Nucleus accumbens (tissue), 56 donors: ENCODE results near the gene IYD.

Experiments
- DNase-seq, 56 donors: peaks; one replicate each; lab custom pipeline; 2025; lab: John Stamatoyannopoulos, UW

The IYD gene, protein sequence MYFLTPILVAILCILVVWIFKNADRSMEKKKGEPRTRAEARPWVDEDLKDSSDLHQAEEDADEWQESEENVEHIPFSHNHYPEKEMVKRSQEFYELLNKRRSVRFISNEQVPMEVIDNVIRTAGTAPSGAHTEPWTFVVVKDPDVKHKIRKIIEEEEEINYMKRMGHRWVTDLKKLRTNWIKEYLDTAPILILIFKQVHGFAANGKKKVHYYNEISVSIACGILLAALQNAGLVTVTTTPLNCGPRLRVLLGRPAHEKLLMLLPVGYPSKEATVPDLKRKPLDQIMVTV

DNA sequence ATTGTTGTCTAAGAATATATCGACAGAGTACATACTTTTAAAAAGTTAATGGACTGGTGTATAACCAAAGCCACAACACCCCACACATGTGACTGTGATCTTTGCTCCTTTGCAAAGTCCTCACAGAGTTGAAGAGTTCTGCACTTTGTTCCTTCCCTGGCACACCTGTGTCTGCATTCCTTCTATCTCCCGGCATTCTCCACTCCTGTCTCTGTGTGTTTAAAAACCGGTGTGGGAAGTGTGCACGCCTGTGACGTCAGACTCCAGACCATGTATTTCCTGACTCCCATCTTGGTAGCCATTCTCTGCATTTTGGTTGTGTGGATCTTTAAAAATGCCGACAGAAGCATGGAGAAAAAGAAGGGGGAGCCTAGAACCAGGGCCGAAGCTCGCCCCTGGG lies at the start of gene IYD:
TSS of gene IYD (plus strand) at position 251 of the 400 bp plus-strand sequence. CDS start at position 271, 20 bp downstream.
- DNase-seq = no peak

DNA sequence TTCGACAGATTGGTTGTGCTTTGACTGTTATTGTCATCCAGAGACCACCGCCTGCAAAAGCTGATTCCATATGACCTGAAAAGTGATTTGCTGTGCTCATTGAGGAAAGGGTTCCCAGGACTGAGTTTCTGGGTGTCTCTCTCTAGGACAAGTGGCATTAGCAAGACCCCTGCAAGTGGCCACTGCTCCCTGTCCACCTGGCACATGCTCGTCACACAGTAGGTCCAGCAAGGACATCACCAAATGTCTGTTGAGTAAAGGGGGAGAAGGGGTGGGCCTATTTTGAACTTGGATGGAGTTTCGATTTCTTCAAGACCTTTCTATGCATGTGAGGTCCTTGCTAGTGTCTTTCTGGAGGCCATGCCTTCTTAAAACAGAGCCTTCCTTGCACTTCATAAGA lies 48.9 kb upstream of the IYD start:
- no peak for DNase-seq

DNA sequence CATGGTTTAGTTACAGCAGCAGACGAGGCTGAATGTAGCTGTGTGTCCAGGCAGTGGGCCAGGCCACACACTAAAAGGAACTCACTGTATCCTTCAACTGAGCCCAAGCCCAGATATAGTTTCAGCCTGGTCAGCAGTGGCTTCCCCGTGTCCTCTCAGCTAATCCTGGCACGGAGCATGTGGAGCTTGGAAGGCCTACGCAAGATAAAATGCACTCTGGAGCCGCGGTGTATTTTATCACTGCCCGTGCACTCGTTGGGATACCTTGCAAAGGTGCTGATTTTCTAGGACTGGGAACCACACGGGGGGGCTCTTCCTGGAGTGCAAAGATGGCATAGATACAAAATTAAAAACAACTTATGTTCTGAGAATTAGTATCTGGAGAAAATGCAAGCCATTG lies 48.4 kb upstream of the IYD start:
- DNase-seq = peak in 10 of 56 donors; percentile 5 to 39 (median 14)

DNA sequence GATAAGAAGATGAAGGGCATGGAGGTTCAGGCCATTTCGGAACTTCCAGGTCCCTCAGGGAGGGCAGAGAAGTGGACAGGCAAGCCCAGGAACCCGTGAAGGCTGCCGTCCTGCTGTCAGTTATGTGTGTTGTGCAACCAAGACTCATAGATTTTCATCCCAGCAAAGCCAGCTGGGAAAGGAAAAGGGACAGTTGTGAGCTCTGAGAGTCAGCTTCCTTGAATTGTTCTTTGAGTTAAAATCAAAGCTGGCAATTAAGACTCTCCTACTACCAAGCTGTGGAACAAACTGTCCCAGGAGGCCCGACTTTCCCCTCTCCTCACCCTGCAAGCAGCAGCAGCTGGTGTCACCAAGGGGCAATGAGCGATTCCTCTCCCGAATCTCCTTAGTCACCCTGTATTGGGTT lies 46.3 kb upstream of the IYD start:
- DNase-seq = no peak

DNA sequence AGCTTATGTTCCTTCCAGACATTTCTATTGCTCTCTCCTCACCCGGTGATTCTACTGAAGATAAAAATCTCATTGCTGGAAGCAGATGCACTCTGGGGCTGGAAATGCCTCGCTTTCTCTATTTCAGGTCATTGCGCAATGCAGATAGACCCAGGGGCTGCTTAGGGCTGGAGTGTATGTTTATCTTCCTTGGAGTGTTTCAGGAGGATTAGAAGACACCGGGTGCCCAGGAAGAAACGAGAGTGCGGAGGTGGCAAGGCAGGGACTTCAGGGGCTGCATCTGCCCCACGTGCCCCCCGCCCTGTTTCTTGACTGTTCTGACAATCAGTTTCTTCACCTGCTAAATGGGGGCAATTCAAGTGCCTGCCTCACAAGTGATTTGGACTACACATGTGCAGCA lies 45.6 kb upstream of the IYD start:
- DNase-seq = no peak

DNA sequence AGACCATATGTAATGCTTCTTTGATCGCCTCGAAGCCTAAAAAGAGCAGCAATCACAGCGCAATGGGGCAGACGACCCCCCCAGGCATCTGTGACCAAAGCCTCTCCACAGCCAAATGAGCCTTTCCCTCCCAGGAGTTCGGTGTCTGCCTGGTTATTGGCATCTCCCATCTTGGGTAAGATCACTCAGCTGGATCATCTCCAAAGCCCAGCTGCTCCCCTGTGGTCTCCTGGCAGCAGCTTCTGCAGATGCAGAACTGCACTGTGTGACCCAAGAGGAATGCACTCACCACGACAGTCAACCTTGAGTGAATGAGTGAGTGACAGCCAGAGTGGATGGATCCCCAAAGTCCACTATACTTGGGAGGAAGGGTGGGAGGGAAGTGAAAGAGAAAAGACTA lies 44.8 kb upstream of the IYD start:
- no peak for DNase-seq

DNA sequence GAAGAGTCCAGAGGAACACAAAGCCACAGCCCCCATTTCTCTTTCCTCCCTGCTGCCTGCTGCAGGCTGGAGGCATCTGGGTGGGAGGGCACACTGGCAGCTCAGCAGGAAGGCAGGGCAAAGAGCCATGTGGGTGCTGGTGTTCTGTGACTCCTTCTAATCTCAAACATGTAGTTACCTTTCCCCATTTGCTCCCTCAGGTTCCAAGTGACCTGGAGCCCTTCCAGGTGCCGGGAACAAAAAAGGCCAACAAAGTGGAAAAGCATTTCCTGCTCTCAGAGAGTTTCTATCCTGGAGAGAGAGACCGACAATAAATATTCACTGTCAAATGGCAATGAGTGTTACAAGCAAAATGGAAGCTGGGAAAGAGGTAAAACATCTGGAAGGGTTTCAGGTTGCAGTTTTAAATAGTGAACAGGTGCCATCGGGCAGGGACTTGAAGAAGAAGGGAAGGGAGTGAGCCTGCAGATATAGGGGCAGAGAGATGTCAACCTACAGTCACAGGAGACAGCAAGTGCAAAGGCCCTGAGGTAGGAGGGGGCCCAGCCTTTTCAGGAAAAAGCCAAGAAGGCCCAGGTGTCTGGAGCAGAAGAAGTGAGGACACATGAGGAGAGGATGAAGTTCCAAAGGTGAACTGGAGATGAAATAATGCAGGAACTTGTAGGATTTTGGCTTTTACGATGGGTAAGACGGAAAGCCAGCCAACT lies 43.6 kb upstream of the IYD start:
- DNase-seq = no peak

DNA sequence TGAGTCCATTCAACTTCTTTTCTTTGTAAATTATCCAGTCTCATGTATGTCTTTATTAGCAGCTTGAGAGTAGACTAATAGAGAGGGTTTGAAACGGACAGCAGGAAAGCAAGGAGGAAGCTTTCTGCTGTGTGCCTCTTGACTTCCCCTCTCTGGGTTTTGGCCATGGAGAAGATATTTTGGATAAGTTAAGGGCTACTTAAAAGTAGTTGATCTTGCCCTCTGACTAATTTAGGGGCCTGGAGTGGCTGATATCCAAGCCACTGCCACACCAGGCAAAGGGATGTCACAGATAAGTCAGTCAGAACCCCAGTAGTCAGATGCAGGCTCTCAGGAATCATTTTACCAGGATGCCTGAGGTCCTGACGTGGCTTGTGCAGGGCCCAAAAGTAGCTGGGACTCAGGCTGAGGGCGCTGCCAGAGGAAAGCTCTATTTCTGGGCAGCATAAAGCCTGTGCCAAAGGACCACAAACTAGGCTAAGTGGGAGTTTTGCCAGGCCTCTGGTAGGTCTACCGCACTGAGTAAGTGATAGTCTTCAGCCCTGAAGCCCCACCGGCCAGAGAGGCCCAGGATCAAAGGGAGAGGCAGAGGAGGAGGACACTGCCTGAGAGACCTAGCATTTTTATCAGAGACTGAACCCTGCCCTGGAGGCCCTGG lies 41.6 kb upstream of the IYD start:
- DNase-seq = peak in 1 of 56 donors; percentile 11

DNA sequence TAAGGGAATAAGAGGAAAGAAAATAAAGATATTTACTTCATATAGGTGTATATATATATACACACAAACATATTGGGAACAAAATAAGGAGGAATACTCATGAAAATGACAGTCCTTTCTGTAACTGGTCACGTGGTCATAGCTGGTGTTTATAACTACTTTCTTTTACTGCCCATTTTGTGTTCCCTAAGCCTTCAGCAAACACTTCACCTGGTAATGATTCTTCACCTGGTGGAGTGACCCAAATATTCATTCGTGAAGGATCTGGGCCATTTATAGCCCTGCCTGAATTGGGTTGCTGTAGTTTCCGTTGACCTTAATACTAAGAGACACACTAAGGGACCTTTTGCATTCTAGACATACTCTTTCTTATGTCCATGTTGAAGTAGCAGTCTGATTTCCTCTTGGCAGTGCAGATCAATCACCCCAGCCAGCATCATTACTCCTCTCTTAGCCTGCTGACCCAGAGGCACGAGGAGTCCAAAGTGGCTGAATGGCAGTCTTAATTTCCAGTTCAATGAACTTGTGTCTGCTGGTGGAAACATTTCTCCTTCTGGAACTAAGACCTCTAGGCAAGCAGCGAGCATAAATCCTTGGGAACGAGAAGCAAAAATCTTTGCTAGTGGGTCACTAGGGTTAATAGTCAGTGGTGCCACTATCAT lies 39.9 kb upstream of the IYD start:
- DNase-seq = no peak

DNA sequence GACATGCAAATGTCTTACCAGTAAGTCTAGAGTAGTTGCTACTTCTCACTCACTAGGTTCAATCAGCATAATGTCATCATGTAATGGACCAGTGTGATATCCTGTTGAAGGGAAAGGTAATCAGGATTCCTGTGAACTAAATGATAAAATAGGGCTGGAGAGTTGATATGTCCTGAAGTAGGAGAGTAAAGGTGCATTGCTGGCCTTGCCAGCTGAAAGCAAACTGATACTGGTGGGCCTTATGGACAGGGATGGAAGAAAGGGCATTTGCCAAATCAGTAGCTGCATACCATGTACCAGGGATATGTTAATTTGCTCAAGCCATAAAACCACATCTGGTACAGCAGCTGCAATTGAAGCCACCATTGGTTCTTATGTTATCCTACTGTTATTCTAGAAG lies 37.5 kb upstream of the IYD start:
- DNase-seq = no peak

DNA sequence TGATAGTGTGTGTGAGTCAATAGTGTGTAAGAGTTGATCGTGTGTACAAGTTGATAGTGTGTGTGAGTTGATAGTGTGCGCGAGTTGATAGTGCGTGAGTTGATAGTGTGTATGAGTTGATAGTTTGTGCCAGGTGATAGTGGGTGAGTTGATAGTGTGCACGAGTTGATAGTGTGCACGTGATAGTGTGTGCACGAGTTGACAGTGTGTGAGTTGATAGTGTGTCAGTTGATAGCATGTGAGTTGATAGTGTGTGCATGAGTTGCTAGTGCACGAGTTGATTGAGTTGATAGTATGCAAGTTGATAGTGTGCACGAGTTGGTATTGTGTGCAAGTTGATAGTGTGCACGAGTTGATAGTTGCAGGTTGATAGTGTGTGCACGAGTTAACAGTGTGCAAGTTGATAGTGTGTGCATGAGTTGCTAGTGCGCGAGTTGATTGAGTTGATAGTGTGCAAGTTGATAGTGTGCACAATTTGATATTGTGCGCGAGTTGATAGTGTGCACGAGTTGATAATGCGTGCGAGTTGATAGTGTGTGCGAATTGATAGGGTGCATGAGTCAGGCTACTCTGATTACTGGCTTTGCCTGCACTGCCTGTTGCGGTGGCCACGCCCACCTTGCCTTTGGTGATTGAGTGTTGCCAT lies 35.8 kb upstream of the IYD start:
- no peak for DNase-seq

DNA sequence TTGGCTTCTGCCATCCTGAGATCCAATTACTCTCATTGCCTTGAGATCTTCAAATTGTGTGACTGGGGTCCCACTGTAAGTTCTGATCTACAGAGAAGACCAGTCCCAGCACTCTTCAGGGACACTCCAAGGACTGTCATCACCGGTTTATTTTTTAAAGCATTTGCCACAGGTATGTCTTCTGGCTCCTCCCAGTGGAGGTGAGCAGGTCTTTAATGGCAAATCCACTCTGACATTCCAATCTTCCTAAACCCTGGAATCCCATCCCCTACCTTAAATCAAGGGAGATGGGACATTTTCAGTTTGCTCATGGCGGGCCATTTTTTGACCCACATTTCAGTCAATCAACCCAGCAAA lies 35.2 kb upstream of the IYD start:
- DNase-seq = no peak

DNA sequence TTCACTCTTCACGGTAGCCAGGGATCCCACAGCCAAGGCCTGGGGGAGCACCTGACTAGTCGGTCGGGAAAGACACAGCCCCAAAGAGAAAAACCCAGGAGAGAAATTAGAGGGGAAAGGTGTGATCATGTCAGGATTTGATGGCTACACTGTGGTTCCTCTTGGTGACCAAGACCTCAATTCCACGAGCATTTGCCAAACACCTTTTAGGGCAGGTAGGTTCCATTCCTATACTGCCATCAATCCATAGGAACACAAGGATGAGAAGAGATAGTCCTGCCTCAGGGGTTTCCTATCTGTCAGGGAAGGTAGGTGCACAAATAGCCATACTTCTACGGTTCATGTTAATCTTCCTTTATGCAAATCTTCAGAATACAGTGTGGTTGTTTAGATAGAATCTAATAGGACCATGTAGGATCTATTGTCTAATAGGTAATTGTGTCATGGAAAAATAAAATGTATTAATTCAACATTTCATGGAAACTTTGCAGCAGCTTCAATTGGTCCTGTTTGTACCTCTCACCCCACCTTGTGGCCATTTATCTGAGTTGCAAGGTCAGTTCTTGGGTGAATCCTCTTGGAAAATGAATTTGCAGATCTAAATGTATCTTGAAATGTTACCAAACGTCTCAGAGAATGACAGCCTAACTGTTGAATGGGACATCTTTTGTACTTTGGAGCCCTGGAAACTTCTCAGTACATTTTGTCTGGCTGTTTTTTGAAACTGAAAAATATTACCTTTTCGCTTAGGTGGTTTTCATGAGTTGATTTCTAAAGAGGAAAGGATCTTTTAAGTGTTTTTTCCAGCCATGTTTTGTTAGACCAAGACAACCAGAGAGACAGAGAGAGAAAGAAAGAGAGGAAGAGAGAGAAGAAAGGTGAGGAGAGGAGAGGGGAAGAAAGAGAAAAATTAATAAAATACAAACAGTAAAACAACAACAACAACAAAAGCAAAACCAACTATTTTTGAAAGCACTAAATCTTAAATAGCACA lies 33.7 kb upstream of the IYD start:
- DNase-seq = peak in 17 of 56 donors; percentile 4 to 56 (median 12)

DNA sequence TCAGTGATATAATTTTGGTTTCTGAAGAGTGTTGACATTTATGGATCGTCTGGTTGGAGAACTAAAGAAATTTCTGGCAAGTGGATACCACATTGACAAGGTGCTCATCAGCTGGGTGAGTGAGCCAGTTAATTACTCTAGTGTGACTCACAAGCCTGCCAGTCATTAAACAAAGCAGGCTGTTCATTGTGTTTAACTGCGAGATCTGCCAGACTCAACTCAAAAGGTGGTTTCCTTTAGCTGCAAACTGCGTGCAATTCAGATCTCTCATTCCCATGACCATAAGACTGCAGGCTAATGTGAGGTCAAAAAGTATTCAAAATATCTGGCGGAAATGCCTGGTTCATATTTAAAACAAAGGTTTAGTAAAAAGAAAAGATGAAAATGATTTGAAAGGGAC lies 32.5 kb upstream of the IYD start:
- peak in 4 of 56 donors; percentile 3 to 28 (median 18) for DNase-seq

DNA sequence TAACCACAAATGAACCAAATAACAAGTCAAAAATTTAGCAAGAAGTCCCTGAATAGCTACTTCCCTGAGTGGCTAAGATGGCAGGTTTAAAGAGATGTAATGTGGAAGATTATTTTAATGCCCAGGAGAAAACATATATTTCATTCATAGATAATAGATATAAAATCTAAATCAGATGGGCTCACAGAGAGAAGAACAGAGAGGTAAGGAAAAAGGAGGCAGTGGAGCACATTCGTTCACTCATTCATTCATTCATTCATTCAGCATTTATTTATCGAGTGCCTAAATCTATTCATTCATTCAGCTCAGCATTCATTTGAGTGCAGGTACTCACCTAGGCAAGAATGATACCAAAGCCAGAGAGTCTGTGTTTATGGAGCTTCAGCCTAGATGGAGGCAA lies 32.1 kb upstream of the IYD start:
- no peak for DNase-seq

DNA sequence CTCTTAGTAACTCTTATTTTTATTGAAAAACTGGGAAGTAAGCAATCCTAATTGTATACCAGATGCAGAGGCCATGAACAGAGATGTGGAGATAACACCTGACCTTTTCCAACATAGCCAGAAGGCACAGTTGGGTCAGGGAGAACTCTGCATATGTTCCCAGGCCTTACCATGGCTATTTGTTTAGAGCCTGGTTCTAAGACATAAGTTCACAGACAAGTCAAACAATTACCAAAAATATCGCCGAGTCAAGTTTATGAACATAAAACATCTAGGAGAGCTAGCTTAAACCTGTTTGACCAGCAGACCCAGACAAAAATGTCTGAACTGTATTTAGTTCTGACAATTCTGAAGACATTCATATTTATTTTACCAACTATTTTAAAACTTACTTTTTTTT lies 26.7 kb upstream of the IYD start:
- no peak for DNase-seq

DNA sequence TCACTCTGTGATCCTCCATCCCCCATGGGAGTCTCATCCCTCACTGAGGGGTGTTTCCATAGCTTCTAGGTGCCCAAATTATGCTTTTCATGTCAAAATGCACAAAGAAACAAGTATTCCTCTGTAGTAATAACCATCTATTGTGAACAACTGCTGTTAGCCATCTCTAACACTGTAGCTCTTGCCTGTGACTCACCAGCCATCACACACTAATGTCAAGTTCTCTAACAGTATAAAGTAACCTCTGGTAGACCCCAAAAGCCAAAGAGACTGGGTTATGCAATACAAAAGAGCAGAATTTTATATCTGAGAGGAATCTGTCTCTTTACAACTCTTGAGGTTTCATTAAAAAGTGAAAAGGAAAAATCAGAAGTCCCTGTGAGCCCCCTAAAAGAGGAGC lies 25.4 kb upstream of the IYD start:
- DNase-seq = no peak

DNA sequence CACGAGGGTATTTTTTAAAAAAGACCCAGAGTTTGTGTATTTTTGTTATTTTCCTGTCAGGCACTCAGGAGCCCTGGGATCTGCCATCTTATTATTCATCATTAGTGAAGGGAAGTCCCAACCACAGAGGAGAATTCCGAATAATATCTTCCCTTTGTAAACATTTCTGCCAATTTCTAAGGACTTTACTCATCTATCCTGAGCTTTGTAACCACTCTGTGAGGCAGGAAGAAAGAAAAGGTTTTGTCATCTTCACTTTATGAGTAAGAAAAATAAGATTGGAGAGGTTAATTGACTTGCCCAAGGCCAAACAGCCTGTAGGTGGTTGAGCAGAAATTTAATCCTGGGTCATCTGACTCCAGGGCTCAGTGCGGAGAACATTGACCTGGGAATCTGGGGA lies 23.0 kb upstream of the IYD start:
- DNase-seq = no peak

DNA sequence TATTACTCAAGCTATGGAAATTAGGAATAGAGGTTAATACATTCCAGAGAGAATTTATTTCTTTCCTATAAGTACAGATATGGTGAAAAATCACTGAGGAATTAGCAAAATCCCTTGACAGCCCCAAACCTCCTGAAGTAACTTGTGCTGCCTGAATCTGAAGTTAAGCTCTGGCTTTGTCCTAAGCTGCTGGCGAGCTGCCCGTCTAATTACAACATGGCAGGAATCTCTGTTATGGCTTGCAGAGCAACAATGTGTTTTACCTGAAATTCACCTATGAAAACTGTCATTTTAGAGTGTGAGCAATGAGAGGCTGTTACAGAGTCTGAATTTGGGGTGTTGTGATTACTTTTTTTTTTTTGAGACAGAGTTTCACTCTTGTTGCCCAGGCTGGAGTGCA lies 22.5 kb upstream of the IYD start:
- no peak for DNase-seq

DNA sequence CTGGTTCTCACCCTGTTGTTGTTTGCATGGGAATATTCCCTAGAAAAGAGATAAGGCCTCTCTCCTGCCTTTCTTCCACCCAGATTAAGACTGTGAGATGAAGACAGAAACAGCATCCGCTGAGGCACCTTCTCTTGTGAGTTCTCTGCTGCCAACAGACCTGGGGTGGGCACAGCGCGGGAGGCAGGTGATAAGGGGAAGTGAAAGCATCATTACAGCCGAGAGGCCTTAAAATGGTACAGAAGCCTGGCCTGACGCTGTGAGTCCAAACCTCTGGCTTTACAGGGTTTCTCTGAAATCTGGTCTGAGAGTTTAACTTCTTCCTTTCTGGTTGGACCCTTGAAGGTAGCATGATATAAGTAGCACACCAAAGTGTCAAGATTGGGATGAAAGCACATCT lies 21.0 kb upstream of the IYD start:
- DNase-seq = no peak
